Measurements from ENCODE around the gene DR1.

DR1 gene

DNA sequence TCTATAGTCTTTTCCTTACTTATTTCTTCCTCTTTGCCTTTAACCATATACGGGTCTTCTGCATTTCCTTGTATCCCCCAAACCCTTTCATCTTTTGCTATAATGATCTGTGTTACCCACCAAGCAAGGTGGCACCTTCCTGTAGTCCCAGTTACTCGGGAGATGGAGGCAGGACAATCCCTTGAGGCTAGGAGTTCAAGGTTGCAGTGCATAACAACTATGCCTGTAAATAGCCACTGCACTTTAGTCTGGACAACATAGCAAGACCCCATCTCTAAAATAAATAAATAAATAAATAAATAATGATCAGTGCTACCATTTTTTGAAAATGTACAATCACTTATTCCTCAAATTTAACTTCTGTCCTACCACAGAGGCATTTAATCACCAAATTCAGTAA is 11.5 kb downstream of the DR1 start:
- Histone ChIP-seq H3K4me3 (IDR thresholded peaks at IDR 0.05; ENCODE audit: insufficient read depth, low read depth, low read length) (no peak overlapping the region), H3K79me2 (ENCODE audit: insufficient read depth, low read depth) (peaks cover 45% of the 10 kb centered on the region; the same call in 1 of the 2 replicates), H2AFZ (ENCODE audit: low read depth) (no peak overlapping the region), H3K4me1 (ENCODE audit: low read depth, poor library complexity, severe bottlenecking) (peaks cover 8% of the 10 kb centered on the region), H3K27me3 (ENCODE audit: insufficient read depth, low read depth) (no peaks in the 10 kb centered on the region), H3K4me2 (no peak overlapping the region), H4K20me1 (ENCODE audit: insufficient read depth) (no peaks in the 10 kb centered on the region), H3K36me3 (ENCODE audit: insufficient read depth) (no peaks in the 10 kb centered on the region; the same call in 1 of the 2 replicates), H3K27ac (no peak overlapping the region), H3K9ac (no peak overlapping the region)
- TF ChIP-seq, protein P1, sequence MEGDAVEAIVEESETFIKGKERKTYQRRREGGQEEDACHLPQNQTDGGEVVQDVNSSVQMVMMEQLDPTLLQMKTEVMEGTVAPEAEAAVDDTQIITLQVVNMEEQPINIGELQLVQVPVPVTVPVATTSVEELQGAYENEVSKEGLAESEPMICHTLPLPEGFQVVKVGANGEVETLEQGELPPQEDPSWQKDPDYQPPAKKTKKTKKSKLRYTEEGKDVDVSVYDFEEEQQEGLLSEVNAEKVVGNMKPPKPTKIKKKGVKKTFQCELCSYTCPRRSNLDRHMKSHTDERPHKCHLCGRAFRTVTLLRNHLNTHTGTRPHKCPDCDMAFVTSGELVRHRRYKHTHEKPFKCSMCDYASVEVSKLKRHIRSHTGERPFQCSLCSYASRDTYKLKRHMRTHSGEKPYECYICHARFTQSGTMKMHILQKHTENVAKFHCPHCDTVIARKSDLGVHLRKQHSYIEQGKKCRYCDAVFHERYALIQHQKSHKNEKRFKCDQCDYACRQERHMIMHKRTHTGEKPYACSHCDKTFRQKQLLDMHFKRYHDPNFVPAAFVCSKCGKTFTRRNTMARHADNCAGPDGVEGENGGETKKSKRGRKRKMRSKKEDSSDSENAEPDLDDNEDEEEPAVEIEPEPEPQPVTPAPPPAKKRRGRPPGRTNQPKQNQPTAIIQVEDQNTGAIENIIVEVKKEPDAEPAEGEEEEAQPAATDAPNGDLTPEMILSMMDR (conservative IDR thresholded peaks at IDR 0.05; ENCODE audit: low read depth, low read length), result no peak

DNA sequence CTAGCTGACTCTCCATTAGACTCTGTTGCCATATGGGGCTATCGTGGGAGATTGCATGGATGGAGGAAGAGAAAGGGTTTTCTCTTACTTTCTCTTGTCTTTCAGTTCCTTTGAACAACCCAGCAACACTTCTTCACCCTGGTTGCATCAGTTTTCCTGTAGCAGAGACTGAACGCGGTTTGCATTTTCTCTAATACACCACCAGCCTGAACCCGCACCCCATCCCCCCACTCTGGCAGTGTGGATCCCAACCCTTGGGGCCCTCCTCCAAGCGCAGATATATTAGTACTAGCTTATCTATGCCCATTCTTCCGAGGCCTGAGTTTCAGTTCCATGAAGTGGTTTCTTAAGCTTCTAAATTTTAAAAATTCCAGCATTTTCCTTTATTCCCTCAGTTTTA is 12.6 kb downstream of the DR1 start:
- H3K36me3 ChIP-seq (ENCODE audit: insufficient read depth), result no peaks in the 10 kb centered on the region; the same call in 1 of the 2 replicates
- peaks cover 2% of the 10 kb centered on the region for H3K4me1 ChIP-seq (ENCODE audit: low read depth, poor library complexity, severe bottlenecking)
- no peaks in the 10 kb centered on the region for H3K27me3 ChIP-seq (ENCODE audit: insufficient read depth, low read depth)
- no peak overlapping the region for H3K27ac ChIP-seq
- H3K4me3 ChIP-seq (IDR thresholded peaks at IDR 0.05; ENCODE audit: insufficient read depth, low read depth, low read length), result no peak overlapping the region
- H3K9ac ChIP-seq, result no peak overlapping the region
- no peak overlapping the region for H2AFZ ChIP-seq (ENCODE audit: low read depth)
- peaks cover 35% of the 10 kb centered on the region; the same call in 1 of the 2 replicates for H3K79me2 ChIP-seq (ENCODE audit: insufficient read depth, low read depth)
- H4K20me1 ChIP-seq (ENCODE audit: insufficient read depth), result no peaks in the 10 kb centered on the region
- TF ChIP-seq, protein P1 (conservative IDR thresholded peaks at IDR 0.05; ENCODE audit: low read depth, low read length), result no peak
- no peak overlapping the region for H3K4me2 ChIP-seq

DNA sequence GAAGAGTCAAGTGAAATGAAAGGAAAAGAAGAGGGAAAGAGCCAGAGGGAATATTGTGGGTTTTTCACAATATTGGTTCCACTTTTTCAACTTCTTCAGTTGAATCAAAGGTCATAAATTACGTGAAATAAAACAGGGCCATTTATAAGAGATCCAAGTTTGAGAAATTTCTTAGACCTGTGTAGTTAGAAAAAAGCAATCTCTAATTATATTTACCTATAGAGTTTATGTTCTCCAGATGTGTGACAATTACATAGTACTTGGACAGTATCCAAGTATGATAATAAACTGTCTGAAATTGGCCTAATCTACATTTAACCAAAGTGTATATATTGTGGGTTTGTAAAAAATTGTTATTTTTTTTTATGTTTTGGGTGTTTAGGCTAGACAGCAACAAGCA is 14.4 kb downstream of the DR1 start:
- Histone ChIP-seq H4K20me1 (ENCODE audit: insufficient read depth) (no peaks in the 10 kb centered on the region), H3K9ac (no peak overlapping the region), H2AFZ (ENCODE audit: low read depth) (no peak overlapping the region), H3K4me1 (ENCODE audit: low read depth, poor library complexity, severe bottlenecking) (no peaks in the 10 kb centered on the region), H3K4me3 (IDR thresholded peaks at IDR 0.05; ENCODE audit: insufficient read depth, low read depth, low read length) (no peak overlapping the region), H3K4me2 (no peak overlapping the region), H3K27me3 (ENCODE audit: insufficient read depth, low read depth) (no peaks in the 10 kb centered on the region), H3K36me3 (ENCODE audit: insufficient read depth) (no peaks in the 10 kb centered on the region; the same call in 1 of the 2 replicates), H3K27ac (no peak overlapping the region), H3K79me2 (ENCODE audit: insufficient read depth, low read depth) (peaks cover 24% of the 10 kb centered on the region; the same call in 1 of the 2 replicates)
- TF ChIP-seq, protein P1 (conservative IDR thresholded peaks at IDR 0.05; ENCODE audit: low read depth, low read length), result no peak

DNA sequence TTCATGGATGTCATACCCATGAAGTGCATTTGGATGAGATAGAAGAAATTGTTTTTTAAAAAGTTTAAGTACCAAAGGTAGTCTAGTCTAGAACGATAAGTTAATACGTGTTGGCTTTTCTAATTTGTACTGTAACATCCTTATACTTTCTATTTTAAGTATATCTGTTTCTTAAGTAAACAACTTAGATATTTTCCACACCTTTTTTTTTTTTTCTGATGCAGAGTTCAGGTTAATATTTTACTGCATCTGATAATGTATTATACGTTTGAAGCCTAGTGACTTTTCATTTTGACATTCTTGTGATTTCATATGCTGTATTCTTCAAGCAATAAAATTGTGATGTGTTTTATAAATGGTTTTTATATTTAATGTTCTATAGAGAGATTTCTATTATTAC is 16.5 kb downstream of the DR1 start:
- Histone ChIP-seq H3K79me2 (ENCODE audit: insufficient read depth, low read depth) (peaks cover 9% of the 10 kb centered on the region; the same call in 1 of the 2 replicates), H3K4me1 (ENCODE audit: low read depth, poor library complexity, severe bottlenecking) (no peaks in the 10 kb centered on the region), H3K27ac (no peak overlapping the region), H3K9ac (no peak overlapping the region), H3K36me3 (ENCODE audit: insufficient read depth) (no peaks in the 10 kb centered on the region; the same call in 1 of the 2 replicates), H4K20me1 (ENCODE audit: insufficient read depth) (no peaks in the 10 kb centered on the region), H3K4me3 (IDR thresholded peaks at IDR 0.05; ENCODE audit: insufficient read depth, low read depth, low read length) (no peak overlapping the region), H3K27me3 (ENCODE audit: insufficient read depth, low read depth) (no peaks in the 10 kb centered on the region), H3K4me2 (no peak overlapping the region), H2AFZ (ENCODE audit: low read depth) (no peak overlapping the region)
- TF ChIP-seq, protein P1 (conservative IDR thresholded peaks at IDR 0.05; ENCODE audit: low read depth, low read length), result no peak
